GM18508 (cell line): ENCODE measurements around the gene LRRC3B.

Source experiments
- ATAC-seq: cut with Tn5 transposase; IDR thresholded peaks from one replicate; pipeline ENCODE4 v1.9.1; 2021; ENCODE audit warnings: moderate number of reproducible peaks; ENCODE audit not compliant: insufficient read depth, unreplicated experiment

Gene LRRC3B

DNA sequence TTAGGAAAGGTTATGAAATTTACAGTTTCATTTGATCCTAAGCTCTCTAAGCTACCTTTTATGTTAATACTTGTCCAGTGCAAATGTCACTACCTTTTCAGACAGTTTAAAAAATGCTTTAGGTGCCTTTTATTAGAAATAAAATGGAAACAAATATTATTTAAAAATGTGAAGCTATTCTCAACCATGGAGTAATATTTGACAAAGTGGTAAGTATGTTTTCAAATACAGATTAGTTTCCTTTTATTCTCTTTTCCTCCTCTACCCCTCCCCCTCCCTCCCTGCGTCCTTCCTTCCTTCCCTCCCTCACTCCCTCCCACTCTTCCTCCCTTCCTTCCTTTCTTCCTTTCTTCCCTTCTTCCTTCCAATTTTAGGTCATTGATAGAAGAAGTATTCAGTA lies 6.3 kb downstream of the LRRC3B start:
- no peak for ATAC-seq

DNA sequence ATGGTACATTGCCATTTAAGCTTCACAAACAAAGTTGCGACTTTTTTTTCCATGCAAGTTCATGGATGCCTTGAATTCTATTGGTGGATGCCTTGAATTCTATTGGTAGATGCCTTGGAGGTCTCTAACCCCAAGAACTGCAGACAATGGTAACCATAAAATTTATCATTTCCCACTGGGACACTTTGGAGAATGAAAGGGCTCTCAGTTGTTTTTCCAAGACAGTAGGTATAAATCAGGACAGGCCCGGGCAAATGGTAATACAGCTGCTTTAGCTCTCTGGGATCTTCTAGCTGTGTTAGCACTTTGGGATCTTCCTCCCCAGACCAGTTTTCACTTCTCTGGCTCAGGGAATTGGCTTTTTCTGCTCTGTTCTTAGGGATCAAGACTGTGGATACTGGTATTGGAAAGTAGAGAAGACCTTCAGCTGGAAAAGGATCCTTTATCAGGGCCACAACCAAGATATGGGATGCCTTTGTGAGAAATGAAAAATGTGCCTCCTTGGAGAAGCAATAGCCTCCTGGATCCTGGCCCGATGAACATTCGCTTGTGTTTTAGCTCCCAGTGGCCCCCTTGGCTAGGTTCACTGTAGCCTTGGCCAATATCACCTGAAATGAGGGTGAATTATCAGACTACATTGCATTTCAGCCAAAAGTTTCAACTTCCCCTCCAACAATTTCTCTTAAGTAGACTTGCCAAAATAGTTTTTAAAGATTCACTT lies 8.3 kb downstream of the LRRC3B start:
- no peak for ATAC-seq

DNA sequence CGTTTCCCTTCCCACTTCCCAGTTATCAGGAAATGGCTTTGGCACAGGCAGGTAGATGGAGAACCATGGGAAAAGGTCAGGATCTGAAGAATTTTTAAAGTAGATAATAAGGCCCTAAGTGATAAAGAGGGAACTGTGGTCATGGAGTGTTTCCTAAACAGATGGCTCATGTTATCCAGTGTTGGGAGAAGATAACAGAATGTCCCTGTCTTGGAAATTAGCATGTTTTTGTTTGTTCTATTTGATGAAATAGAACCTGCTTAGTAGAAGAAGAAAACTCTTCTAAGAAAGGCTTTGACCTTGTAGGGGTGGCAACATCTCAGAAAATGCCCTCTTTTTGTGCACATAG lies 8.8 kb downstream of the LRRC3B start:
- ATAC-seq, result no peak

DNA sequence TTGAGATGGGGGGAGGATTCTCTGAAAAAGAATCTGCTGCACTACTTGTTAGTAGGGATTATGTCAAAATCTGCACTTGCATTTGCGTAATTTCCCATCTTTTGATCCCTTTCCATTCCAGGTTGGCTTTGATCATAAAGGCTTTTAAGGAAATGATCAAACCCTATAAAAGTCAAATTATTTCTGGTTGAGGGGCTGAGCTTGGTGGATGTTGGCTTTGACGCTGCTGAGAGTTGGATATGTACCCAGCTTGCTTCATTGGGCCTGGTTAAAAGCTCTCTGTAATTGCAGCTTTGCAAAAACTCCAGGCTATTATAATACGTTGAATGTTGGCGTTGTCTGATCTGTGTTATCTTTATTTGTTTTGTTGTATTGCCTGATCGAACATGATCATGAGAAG lies 12.0 kb downstream of the LRRC3B start:
- ATAC-seq, result no peak

DNA sequence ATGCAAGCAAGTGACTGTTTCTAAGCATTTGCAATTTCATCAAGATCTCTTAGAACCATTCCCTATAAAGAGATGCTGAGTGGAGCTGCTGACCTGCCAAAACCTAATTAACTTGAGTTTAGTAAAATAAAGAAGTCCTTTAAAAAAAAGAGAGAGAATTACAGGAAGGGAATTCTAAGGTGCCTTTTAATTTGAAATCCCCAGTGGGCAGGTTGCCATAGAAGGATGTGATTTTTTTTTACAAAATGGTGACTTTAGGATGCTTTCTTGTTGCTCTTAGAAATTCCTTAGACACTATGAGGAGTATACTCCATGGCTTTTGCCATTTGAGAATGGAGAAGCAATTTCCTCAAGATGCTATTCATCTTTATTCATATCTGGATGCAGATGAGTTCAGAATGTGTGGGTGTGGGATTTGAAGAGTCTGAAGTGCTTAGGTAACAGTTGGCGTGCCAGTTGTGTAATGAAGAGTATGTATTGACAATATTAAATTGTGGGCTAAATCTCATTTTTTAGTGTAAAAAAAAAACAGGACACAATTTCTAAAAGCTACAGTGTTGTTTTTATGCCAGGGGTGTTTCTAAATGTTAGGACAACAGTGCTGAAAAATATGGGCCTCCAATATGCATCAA lies 13.6 kb downstream of the LRRC3B start:
- no peak for ATAC-seq

DNA sequence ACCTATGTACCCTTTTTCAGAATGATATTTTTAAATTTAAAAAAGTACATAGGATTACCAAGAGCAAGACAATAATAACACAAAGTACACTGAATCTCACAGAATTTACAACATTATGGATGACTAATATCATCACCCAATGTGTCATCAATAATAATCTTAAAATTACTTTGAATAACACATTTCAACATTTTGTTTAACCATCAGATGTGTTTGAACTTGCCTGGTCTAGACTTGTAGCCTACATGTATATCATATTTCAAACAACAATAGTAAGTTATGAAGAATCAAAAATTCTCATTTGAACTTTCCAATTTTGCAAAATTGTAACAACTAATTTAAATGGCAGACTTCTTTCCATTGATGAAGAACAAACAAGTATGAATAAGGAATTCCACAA lies 15.1 kb downstream of the LRRC3B start:
- ATAC-seq, result no peak

DNA sequence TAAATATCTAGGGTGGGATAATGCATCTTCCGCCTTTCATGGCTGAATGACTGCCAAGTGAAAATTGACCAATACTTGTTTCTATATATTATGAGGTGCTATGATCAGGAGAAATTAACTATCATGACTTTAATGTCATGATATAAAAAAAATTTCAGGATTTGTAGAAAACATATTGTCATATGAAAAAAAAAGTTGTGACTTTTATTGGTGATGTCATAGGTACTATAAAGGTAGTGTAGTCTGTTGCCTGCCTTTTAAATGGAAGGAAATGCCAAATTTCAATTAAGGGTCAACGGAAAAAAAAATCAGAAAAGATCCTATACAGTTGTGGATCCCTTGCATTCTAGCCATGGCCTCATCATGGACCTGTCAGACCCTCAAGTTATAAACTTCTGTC lies 15.5 kb downstream of the LRRC3B start:
- no peak for ATAC-seq

DNA sequence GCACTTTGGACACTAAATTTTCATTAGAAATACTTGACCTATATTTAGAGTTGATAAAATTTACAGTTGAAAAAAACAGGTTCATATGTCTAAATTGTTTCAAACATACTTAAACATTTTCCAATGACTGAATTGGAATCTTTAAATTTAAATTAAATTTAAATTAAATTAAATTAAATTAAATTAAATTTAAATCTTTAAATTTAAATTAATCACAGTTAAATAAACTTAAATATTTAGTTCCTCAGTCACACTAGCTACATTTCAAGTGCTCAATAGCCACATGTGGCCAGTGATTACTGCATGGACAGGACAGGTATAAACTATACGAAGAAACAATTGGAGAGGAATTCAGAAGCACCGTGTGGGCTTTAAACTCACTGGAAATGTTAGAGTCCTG lies 16.8 kb downstream of the LRRC3B start:
- no peak for ATAC-seq

DNA sequence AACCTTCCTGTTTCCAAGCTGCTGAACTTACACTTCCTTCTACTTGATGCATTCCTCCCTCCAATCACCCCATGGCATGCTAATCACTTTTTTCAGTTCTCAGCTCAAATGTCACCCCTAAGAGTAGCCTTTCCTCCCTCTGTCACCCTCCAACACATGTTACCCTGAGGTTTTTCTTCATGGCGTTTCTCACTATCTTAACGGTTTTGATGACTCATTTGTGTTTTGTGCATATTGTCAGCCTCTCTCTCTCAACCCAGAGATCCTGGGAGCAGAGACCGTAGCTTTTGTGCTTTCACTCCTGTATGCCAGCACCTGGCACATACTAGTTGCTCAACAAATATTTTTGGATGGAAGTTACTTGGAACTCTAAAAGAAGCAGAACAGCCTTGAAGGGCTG lies 24.5 kb downstream of the LRRC3B start:
- no peak for ATAC-seq

DNA sequence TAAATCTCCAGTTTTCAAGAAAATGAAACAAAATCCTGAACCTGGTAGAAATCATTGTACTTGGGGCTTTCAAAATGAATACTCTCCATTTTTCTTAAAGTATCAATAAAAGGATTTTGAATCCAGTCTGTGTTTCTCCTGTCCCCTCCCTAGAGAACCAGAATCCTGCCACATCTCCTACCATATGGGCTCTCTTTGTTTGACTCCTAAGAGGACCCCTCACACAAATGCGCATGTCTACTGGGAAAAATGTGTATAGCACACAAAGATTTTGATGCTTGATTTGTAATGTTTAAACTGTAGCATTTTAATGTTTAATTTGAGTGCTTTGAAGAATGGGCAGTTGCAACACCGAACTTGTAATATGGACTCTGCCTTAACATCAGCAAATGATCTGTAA lies 25.9 kb downstream of the LRRC3B start:
- ATAC-seq, result no peak

DNA sequence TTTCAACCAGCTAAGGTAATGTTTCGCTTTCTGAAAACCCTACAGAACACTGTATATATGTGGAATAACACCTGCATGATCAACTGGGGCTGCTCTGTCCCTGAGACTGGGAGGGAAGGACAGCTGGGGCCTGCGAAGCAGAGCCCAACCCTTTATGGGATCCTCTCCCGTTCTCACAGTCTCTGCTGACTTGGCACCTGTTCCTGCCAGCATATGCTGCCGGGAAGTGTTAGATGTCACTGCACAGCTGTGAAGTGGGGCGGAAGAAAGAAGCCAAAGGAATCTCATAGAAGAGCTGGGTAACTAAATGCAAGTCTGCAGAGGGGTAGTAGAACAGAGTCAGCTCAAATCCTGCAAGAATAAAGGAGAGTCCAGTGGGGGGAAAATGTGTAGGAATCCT lies 29.6 kb downstream of the LRRC3B start:
- ATAC-seq, result no peak

DNA sequence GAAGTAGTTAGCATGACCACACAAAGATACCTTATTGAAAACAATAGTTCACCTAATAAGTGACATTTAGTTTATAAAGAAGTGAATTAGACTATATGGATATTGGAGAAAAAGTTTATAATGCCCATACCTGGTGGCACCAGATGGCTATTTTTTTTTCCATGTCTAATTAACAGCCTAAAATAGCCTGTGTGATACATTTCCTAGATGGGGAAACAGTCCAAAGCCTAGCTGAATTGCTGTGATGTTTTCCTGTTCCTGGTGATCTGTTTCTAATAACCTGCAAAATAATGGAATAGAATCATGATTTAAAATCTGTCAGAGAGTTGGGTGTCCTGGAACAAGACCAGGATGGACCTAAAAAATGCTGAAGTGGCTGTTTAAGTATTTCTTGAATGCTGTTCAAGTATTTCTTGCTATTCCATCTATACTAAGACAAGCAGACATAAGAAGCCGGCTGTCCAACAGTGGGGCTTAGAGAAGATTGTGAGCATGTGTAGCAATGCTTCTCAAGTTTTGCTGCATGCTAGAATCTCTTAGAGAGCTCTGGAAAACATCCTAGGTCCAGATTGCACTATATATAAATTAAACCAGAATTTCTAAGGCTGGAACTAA lies 31.3 kb downstream of the LRRC3B start:
- ATAC-seq, result no peak

DNA sequence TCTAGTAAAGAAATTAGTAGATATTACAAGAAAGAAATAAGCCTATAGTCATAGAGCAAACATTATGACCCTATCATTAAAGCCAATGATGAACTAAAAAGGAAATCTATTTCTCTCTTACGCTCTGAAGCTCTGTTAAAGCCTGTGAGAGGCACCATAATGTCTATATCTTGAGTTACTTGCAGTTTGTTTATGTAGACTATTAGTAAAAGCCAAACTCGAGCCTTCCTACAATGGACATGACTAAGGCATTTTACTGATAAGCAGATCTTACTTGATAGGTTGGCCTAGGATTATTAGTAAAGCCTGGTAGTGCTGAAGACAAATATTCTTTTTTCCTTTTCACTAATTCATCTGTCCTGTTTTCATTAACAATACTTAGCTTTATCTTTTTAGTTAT lies 32.7 kb downstream of the LRRC3B start:
- ATAC-seq, result no peak

DNA sequence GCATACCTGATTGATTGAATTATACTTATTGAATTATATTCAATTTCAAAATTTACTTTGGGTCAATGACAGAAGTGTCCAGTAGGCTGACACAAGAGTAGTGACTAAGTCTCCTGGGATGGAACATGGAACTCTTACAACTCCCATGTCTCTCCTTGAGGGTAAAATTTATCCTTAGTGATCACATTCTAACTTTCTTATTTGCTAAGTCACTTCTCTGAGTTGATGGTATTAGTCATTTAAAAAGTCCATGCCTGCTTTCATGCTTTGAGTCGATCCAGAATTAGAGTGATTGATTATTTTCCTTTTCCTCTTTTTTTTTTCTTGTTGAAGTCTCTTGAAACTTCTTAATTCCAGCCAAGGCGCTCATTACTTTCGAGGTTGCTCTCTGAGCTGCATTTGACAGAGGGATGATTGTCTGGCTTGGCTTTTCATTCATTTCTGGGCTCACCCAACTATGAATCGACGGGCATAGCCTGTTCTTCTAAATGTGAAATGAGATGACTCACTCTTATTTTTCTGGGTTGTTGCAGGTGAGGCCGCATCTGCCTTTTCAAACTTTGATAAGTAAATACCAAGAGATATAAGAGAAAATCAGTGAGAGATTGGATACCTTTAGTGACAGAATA lies 34.9 kb downstream of the LRRC3B start:
- ATAC-seq, result no peak

DNA sequence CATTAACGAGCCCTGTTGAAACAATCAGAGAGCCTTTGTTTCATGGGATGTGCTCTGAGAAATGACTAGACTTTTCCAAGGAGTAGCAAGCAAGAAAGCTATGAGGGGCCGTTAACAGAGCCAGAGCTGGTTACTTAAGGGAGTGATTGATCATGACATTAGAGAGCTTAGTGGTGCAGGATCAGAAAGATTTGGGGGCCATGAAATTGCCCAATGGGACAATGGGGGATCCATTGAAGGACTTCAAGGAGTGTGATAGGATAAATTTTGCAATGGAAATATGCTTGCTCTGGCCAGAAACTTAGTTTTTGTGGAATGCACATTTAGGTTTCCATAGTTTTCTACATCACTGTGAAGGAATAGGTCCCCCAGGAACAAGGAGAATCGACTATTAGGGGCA lies 45.6 kb downstream of the LRRC3B start:
- no peak for ATAC-seq

DNA sequence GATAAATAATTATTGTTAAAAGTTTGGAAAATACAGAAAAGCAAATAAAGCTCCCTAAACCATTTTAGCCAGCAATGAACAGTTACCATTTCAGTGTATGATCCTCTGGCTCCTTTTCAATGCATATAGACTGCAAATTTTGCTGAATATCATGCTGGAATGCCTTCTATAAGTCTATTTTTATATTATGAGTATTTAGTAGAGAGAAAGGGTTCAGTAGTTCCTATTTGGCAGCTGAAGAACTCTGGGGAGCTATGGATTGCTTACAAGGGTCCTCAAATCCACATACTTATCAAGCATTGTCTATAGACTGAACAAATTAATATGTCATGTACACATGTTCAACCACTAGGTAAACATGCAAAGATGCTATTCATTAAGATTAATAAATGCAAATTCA lies 46.1 kb downstream of the LRRC3B start:
- no peak for ATAC-seq

DNA sequence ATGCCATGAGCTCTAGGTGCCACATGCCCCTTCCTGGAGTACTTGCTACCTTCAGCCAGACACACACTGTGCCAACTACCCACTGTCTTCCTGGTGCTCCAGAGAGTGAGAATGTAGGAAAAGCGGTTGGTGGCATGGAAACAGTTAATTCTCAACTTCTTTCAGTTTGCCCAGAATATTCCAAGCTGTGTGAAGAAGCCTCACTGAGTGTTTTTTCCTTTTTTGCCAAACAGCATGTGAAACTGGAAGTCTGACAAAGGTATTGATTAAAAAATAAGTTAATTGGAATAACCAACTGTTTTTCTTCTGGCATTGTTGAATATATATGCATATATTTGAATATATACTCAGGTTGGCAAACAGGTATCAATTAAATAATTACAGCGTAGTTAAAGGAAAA lies 52.8 kb downstream of the LRRC3B start:
- ATAC-seq, result no peak

DNA sequence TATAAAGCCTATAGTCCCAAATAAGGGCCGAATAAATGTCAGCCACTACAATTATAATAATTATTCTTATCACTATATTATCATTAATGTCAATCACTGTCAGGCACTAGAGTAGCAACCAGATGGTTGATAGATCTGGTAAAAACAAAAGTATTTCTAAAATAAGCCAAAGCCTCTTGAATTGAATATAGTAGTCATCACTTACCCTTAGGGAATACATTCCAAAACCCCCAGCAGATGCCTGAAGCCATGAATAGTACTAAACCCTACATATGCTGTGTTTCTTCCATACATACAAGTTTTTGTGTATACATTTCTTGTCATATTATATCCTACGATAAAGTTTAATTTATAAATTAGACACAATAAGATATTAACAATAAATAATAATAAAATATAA lies 59.1 kb downstream of the LRRC3B start:
- ATAC-seq, result no peak

DNA sequence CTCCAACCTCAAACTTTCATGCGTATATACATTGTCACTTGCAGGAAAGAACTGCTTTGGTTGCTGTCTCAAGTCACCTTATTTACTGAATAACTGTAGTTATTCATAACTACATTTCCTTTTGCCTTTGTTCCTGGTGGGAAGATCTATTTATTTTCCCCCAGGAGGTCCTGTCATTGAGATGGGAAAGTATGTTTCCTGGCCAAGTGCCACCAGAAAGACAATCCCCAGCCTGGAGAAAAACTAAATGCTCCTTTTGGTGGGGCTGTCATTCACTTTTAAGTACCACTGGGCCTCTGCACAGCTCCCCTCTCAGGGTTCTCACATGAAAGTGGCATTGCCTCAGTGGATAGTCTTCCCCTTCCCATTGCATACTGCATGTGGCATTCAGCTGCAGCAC lies 59.8 kb downstream of the LRRC3B start:
- ATAC-seq, result no peak

DNA sequence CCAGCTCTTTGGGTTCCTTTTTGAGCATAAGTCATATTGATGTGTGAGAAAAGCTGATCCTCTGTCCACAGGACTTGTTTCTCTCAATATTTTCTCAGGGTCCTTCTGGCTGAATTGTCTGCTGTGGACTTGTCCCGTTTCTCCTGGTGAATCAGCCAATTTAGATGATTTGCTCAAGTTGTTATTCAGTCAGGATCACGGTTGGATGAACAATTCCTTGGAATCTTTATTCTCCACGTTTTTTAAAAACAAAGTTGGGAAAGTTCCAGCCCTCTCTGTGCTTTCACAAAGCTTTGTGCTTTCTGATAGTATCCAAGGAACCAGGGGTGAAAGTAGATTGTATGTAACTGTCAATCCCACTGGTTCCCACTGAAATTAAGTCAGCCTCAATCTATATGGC lies 61.3 kb downstream of the LRRC3B start:
- ATAC-seq, result no peak

DNA sequence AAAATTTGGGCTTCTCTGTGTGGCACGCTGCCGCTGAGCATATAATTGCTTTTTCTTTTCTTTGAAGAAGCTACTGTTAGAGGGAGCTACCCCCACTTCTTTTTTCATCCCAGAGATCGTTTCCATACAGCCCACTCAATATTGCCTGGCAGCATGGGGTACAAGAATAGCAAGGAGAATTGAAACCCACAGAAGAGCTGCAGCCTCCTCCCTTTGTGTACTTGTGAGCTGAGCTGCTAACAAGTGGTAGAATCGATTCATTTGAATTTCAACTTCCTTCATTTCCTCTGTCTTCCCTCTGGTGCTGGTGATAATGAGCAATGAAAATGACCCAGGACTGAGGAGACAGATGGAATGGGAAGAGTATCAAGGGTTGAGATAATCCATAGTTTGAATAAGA lies 64.9 kb downstream of the LRRC3B start:
- no peak for ATAC-seq

DNA sequence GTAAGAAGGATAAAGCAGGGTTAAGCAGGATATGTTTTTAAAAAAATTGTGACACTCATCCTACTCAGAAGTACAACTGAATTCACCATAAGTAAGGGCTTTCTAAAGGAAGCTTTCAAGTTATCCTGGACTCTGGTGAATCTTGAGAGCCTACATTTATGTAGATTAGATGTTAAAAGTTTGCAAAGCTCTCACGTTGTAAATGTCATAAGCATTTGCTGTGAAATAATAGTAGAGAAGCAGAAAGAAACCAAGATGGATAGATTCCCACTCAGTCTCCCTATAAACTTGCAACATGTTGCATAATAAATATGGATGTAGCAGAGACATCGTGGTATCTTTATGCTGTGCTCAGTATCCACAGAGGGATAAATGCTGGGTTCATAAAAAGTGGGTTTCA lies 77.0 kb downstream of the LRRC3B start:
- ATAC-seq, result no peak
